HL-60 (cell line): ENCODE results near the gene HRAS.

ENCODE experiments used
- REST ChIP-seq: IDR thresholded peaks from 2 replicates; pipeline ENCODE4 v1.6.1; 2012; ENCODE audit warnings: low read depth; ENCODE audit not compliant: insufficient replicate concordance
- TF ChIP-seq, protein P1 (sequence below): IDR thresholded peaks from one replicate; pipeline ENCODE4 v1.5.1; 2011; ENCODE audit warnings: low read length, control low read depth, inconsistent platforms; ENCODE audit not compliant: insufficient read depth

- TF ChIP-seq REST = no peak
- TF ChIP-seq, protein P1, sequence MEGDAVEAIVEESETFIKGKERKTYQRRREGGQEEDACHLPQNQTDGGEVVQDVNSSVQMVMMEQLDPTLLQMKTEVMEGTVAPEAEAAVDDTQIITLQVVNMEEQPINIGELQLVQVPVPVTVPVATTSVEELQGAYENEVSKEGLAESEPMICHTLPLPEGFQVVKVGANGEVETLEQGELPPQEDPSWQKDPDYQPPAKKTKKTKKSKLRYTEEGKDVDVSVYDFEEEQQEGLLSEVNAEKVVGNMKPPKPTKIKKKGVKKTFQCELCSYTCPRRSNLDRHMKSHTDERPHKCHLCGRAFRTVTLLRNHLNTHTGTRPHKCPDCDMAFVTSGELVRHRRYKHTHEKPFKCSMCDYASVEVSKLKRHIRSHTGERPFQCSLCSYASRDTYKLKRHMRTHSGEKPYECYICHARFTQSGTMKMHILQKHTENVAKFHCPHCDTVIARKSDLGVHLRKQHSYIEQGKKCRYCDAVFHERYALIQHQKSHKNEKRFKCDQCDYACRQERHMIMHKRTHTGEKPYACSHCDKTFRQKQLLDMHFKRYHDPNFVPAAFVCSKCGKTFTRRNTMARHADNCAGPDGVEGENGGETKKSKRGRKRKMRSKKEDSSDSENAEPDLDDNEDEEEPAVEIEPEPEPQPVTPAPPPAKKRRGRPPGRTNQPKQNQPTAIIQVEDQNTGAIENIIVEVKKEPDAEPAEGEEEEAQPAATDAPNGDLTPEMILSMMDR = no peak
Measured at GRCh38 chr11:492427-493226, 42.7 kb downstream of the HRAS start.
